ENCODE measurements around the gene CGB5.

DNA sequence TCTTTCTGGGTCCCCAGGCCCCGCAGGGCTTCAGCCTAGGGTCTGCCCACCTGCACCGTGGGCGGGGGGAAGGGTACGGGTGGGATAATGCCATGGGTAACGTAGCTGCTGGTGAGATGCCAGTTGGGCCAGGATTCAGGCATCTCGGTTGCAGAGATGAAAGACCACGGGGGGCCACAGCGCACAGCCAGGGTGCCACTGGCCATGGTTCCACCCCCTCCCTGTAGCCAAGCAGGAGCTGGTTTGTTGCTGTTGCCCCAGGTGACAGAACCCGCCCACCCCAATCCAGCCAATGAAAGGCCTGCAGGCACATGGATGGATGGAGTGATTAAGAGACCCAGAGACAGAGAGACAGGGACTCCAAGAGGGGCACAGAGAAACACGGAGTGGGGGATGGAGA is 14.9 kb downstream of the CGB5 start:
- TF ChIP-seq EZH2 (IDR thresholded peaks at IDR 0.05; ENCODE audit: borderline replicate concordance, insufficient read depth, low read depth, low read length, poor library complexity, severe bottlenecking) (no peak), CTCF (IDR thresholded peaks at IDR 0.05) (no peak)
